HepG2 (cell line): ENCODE results near the gene VPS52. TPM values are rescaled to one million over a fixed set of nuclear protein-coding genes. Genes with fewer than 3 reads are reported as not detected.

Experiments used
- ATRX ChIP-seq: sonication (generic); formaldehyde crosslinking; IDR thresholded peaks from 2 replicates; pipeline ENCODE4 v1.4.0; 2020; ENCODE audit warnings: missing genetic modification reagents, borderline replicate concordance
- CENPT ChIP-seq: sonication (generic); formaldehyde crosslinking; IDR thresholded peaks from 2 replicates; pipeline ENCODE4 v1.8.0; 2022; ENCODE audit warnings: low read depth, mild to moderate bottlenecking, moderate library complexity, missing genetic modification reagents
- FOXJ3 ChIP-seq: sonication (generic); formaldehyde crosslinking; IDR thresholded peaks from 2 replicates; pipeline ENCODE4 v1.4.0; 2020; ENCODE audit warnings: missing genetic modification reagents, mild to moderate bottlenecking, borderline replicate concordance
- FOXK2 ChIP-seq: fragments of 450-650 bp; IDR thresholded peaks from 2 replicates; pipeline ENCODE4 v1.6.1; 2016
- GMEB2 ChIP-seq: IDR thresholded peaks from 2 replicates; pipeline ENCODE4 v1.6.1; 2016; ENCODE audit warnings: missing biosample characterization, missing genetic modification reagents, low read depth
- KLF13 ChIP-seq: sonication (generic); formaldehyde crosslinking; IDR thresholded peaks from 2 replicates; pipeline ENCODE4 v1.4.0; 2020; ENCODE audit warnings: mild to moderate bottlenecking, missing genetic modification reagents
- MAFF ChIP-seq: IDR thresholded peaks from 2 replicates; pipeline ENCODE4 v1.6.1; 2011; ENCODE audit warnings: low read depth, low read length, improper control_type of control experiment
- REL ChIP-seq: sonication (generic); formaldehyde crosslinking; conservative IDR thresholded peaks from 2 replicates; pipeline ENCODE4 v1.8.0; 2022; ENCODE audit warnings: mild to moderate bottlenecking, missing genetic modification reagents, moderate library complexity
- SNAPC4 ChIP-seq: sonication (generic); formaldehyde crosslinking; IDR thresholded peaks from 2 replicates; pipeline ENCODE4 v1.4.0; 2020; ENCODE audit warnings: mild to moderate bottlenecking, missing genetic modification reagents
- XBP1 ChIP-seq: sonication (generic); formaldehyde crosslinking; IDR thresholded peaks from 2 replicates; pipeline ENCODE4 v1.5.0; 2020; ENCODE audit warnings: missing genetic modification reagents
- ZFP37 ChIP-seq: sonication (generic); formaldehyde crosslinking; IDR thresholded peaks from 2 replicates; pipeline ENCODE4 v1.4.0; 2020; ENCODE audit warnings: missing genetic modification reagents, borderline replicate concordance
- ZNF136 ChIP-seq: sonication (generic); formaldehyde crosslinking; IDR thresholded peaks from 2 replicates; pipeline ENCODE4 v1.8.1; 2022; ENCODE audit warnings: low read depth, mild to moderate bottlenecking, moderate library complexity, missing genetic modification reagents
- ZNF512B ChIP-seq: sonication (generic); formaldehyde crosslinking; IDR thresholded peaks from 2 replicates; pipeline ENCODE4 v1.5.1; 2020; ENCODE audit warnings: missing genetic modification reagents, mild to moderate bottlenecking, borderline replicate concordance
- ZNF720 ChIP-seq: sonication (generic); formaldehyde crosslinking; IDR thresholded peaks from 2 replicates; pipeline ENCODE4 v1.4.0; 2020; ENCODE audit warnings: missing genetic modification reagents
- ZNF740 ChIP-seq: sonication (generic); formaldehyde crosslinking; IDR thresholded peaks from 2 replicates; pipeline ENCODE4 v1.4.0; 2020; ENCODE audit warnings: missing genetic modification reagents
- ZNF781 ChIP-seq: sonication (generic); formaldehyde crosslinking; IDR thresholded peaks from 2 replicates; pipeline ENCODE4 v1.5.1; 2020; ENCODE audit warnings: borderline replicate concordance, mild to moderate bottlenecking, missing genetic modification reagents; ENCODE audit errors: not compliant biosample characterization
- ZSCAN21 ChIP-seq: sonication (generic); formaldehyde crosslinking; IDR thresholded peaks from 2 replicates; pipeline ENCODE4 v1.8.0; 2022; ENCODE audit warnings: mild to moderate bottlenecking, missing genetic modification reagents, moderate library complexity, borderline replicate concordance
- ZSCAN30 ChIP-seq: sonication (generic); formaldehyde crosslinking; IDR thresholded peaks from 2 replicates; pipeline ENCODE4 v1.5.0; 2020; ENCODE audit warnings: mild to moderate bottlenecking, missing genetic modification reagents
- ZSCAN5A ChIP-seq: sonication (generic); formaldehyde crosslinking; IDR thresholded peaks from 2 replicates; pipeline ENCODE4 v1.8.0; 2022; ENCODE audit warnings: mild to moderate bottlenecking, missing genetic modification reagents, borderline replicate concordance
- polyA plus RNA-seq, 8 experiments: library from polyadenylated mRNA; depleted of rRNA in 3 of 8; stranded (reverse) in 7 of 8; unstranded in 1 of 8; fragments of >200 nt; fragmentation: Illumina TruSeq in 4 of 8; extraction: Trizol in 4 of 8; gene quantifications; 2 replicates each; pipeline versions ENCODE4 v1.2.1 to v1.2.3, GENCODE V29; 2011 to 2016; ENCODE audit warnings: low read depth in 4 of 8, missing spikeins in 1 of 8, mixed read lengths in 1 of 8; ENCODE audit not compliant: insufficient read depth in 1 of 8
- total RNA-seq, 5 experiments: library from RNA; depleted of rRNA; stranded (reverse); fragments of >200 nt; fragmentation: Illumina TruSeq; extraction: Trizol; gene quantifications; 2 replicates each; pipeline ENCODE4 v1.2.3, GENCODE V29; 2016; ENCODE audit warnings: low read depth in 1 of 5

VPS52 gene
- total and polyA plus RNA-seq, 2 of the 13 experiments (the other 11 are each of a cell fraction or from before 2014, with no cell fraction given): 48.9 to 85.5 TPM

- TF ChIP-seq ZNF781 (CRISPR knock-in tag) (peak; percentile 31), ZFP37 (CRISPR knock-in tag) (peak; percentile 45; the same call in 1 of the 2 replicates), ZSCAN5A (CRISPR knock-in tag) (no peak), FOXK2 (no peak), SNAPC4 (CRISPR knock-in tag) (no peak), CENPT (CRISPR knock-in tag) (peak; percentile 58; the same call in 1 of the 2 replicates), MAFF (no peak), FOXJ3 (CRISPR knock-in tag) (0 out of 2 replicates have a peak, but pooled peaks have one; percentile 8), ZSCAN21 (CRISPR knock-in tag) (peak; percentile 45; the same call in 1 of the 2 replicates), ZNF136 (CRISPR knock-in tag) (no peak), XBP1 (CRISPR knock-in tag) (no peak), ZNF740 (CRISPR knock-in tag) (no peak), REL (CRISPR knock-in tag) (no peak), KLF13 (CRISPR knock-in tag) (no peak), GMEB2 (no peak), ZSCAN30 (CRISPR knock-in tag) (no peak), ZNF720 (CRISPR knock-in tag) (peak; percentile 17; the same call in 1 of the 2 replicates), ATRX (CRISPR knock-in tag) (no peak), ZNF512B (CRISPR knock-in tag) (no peak)
These were observed 70.5 kb downstream of the VPS52 start (continued) for GRCh38 chr6:33201147-33201545.
